NCI-H1436 (cell line): ENCODE results near the gene PLEKHM1.
"Not testable (repeated sequence)": the region's sequence is repeated elsewhere in the genome, so short reads cannot be mapped to it uniquely, and the experiment has no call there.

Experiments
- DNase-seq: peaks from one replicate; lab custom pipeline; 2025; lab: John Stamatoyannopoulos, UW

PLEKHM1 gene

GRCh38 chr17:45441526-45442310 is 48.8 kb downstream of the PLEKHM1 start:
- DNase-seq, result no peak

DNA sequence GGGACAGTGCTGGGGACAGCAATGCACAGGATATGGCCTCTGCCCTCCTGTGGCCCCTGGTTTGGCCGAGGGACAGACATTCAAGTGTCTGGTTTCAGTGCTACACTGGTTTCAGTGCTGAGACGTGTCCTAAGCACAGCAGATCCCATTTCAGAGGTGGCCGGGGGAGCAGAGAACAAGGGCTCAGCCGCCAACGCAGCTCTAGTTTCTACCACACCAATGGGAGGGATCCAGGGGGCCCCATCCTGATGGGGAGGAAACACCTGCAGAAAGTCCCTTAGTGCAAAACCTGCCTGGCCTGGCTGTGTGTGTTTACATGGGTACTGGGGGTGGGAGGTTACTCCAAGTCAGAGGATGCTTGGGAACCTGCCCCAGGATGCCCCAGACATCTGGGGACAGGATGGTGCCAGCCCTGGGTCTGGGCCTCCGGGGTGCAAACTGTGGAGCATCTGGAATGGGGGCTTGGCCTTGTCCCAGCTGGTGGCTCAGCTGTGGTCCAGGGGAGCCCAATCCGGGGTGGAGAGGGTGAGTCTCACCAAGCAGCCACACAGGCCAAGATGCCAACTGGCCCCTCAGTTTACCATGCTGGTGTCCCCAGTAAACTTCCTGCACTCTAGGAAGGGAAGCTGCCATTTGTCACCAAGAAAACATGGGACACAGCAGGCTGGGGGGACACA is 49.5 kb downstream of the PLEKHM1 start:
- not testable (repeated sequence) for DNase-seq

- peak; percentile 46 for DNase-seq
Observed at GRCh38 chr17:45440161-45440778, 50.3 kb downstream of the PLEKHM1 start.

DNA sequence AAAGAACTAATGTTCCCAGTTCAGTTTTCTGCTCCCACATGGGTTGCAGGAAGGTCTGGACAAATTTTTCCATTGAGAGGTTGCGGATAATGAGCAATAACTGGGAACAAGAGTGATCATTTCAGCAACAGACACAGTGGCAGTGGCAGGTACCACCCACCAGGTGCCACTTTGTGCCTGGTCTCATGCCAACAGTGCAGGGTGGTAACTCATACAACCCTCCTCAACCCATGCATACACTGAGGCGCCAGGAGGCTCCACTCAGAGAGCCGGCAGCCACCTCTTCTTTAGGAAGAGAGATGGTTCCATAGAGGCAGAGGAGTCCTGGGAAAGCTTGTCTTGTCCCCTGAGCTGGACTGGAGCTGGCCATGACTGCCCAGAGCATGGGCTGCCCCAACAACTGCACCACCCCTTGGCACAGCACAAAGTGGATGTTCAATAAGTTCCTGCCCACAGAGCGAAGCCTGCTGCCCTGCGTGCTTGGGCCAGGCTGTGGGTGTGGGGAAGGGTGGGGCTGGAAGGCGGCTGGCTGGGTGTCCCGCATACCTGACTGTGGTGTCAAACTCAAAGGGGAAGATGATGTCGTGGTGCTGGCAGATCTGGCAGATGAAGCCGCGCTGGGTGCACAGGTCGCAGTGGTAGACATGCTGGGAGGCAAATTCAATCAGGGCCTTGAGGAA is 51.5 kb downstream of the PLEKHM1 start:
- DNase-seq, result no peak

GRCh38 chr17:45437465-45438283 is 52.8 kb downstream of the PLEKHM1 start:
- no peak for DNase-seq

GRCh38 chr17:45436625-45437464 is 53.7 kb downstream of the PLEKHM1 start:
- DNase-seq, result no peak

DNA sequence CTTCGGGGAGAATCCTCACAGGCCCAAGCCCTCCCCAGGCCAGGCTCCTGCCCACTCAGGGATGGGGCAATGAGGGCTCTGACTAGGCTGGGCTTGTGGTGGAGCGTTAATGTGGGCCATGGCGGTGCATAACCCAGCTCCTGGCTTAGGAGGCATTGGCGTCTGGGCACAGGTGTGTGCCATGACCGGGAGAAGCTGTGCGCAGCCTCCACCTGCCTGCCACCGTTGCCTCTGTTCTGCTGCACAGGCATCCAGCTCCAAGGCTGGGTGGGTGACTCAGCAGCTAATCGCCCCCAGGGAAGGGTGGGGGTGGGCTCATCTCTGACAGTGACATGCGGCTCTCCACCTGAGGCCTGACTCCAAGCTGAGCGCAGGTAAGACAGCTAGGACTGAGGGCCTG is 54.4 kb downstream of the PLEKHM1 start:
- no peak for DNase-seq

DNA sequence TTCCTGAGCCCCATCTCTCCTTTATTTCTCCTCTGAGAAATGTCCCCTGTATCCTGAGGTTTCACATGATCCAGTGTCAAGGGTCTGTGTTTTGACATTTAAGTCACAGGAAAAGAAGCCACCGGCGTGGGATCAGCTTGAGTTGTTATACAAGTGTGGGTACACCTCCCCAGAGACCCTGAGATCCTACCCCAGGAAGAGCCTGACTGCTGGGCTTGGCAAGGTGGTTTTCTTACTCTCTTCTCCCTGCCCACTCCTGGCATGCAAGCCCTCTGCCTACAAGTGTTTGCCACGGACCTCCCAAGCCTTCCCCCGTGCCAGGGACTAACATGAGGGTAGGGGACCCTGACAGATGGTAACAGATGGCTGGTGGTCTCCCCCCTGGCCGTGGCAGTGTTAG is 55.0 kb downstream of the PLEKHM1 start:
- DNase-seq, result no peak

- DNase-seq, result no peak
Observed at GRCh38 chr17:45433159-45433535, 57.4 kb downstream of the PLEKHM1 start.

DNA sequence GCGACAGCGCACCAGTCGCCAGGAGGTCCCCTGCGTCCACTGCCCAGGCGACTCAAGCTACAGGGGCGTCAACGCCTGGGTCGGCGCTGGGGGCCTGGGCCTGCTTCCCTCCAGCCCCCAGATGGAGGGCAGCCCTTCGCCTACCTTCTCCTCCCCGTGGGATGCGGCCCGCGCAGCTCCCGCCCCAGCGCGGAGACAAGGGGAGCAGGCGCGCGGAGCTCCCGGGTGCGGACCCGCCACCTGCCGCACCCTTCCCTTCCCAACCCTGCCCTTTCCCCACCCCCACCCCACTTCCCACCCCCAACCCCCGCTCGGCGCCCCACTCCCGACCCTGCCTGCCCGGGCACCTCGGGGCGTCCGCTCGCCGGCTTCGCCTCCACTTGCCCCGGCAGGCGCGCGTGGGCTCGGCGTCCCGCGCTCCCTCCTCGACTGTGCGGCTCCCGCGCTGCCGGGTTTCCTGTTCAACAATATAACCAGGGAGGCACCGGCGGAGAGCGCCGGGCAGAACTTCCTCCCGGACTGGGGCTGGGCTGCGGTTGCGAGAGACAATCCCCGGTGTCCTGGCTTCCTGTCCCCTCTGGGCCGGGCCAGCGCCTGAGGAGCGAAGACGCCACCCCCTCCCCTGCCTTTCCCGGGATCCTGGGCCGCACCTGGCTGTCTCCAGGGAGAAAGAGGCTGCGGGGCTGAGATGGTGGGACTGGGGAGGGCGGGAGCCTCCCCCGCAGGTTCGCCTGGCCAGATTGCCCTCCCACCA is 57.9 kb downstream of the PLEKHM1 start, which contains the start of gene ARHGAP27:
Gene ARHGAP27 (minus strand): TSS at position 466 of the 754 bp plus-strand sequence. CDS start 2,591 bp downstream, outside the sequence.
- no peak for DNase-seq

GRCh38 chr17:45431531-45432404 is 58.8 kb downstream of the PLEKHM1 start:
- peak; percentile 84 for DNase-seq

- no peak for DNase-seq
Observed at GRCh38 chr17:45430738-45431530, 59.6 kb downstream of the PLEKHM1 start.

DNA sequence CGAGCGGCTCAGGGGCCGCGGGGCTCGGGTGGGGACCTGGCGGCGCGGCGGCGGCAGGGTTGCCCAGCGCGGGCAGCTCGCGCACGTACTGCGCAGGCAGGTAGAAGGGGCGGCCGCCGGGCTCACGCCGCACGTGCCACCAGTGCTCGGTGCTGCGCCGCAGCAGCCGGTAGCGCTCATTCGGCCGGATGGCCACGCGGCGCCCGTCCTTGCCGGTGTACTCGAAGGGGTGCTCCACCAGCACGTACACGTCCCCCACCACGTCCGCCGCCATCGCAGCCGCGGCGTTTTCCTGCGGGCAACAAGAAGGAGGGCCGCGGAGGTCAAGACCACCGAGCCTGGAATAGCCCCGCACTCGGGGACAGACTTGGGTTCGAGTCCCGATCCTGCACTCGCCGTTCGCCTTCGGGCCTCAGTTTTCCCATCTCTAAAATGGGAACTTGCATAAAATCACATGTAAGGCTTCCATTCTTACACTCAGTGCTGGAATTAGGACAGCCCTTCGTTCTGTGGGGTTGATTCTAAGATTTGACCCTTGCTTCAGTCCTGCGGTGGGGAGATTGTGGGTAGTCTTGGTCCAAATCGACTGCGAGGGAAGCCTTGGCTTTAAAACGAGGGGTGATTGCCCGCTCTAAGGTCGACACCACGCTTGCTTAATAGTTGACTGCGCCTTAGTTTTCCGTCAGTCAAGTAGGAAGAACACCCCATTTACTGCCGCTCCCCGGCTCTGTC is 60.3 kb downstream of the PLEKHM1 start:
- no peak for DNase-seq

DNA sequence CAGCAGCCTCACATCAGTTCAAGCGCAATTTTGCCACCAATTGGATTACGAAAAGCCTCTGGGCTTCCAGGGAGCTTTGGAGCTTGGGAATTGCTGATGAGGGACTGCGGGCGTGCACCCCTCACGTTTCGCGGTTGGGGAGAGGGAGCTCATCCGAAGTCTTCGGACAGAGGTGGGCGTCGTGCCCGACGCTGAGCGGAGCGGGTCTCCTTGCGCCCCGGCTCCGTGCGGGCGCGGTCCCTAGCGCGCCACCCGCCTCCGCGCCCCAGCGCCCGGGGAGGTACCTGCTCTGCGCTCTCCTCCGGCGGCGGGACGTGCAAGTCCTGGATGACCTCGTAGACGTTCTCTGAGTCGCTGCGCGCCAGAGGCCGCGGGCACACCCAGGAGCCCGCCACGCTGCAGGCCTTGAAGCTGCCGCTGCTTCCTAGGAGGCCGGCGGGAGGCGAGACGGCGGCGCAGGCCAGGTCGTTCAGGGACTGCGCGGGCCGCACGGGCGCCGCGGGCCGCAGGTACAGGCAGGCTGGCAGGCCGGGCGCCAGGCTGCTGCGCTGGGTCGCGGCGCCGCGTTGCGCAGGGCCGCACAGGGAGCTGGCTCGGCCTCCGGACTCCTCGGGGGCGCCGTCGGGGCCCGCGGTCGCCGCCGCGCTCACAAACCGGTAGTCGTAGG is 61.0 kb downstream of the PLEKHM1 start:
- DNase-seq, result no peak

DNA sequence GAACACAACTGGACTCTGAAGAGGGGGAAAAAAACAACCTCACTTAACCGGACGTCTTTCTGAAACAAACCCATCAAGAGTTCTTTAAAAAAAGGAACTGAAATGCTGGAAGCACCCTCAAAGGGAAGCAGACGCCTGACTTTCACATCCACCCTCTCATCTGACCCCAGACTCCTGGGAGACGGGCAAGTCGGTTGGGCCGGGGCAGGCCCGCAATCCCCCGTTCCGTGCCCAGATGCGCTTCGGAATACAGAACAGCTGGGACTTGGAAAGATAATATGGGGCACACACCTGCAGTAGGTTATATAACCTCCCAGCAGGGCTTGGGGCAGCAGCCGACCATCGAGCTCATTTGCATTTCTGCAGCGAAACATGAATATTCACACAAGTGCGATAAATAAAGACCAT is 61.6 kb downstream of the PLEKHM1 start:
- DNase-seq, result no peak

DNA sequence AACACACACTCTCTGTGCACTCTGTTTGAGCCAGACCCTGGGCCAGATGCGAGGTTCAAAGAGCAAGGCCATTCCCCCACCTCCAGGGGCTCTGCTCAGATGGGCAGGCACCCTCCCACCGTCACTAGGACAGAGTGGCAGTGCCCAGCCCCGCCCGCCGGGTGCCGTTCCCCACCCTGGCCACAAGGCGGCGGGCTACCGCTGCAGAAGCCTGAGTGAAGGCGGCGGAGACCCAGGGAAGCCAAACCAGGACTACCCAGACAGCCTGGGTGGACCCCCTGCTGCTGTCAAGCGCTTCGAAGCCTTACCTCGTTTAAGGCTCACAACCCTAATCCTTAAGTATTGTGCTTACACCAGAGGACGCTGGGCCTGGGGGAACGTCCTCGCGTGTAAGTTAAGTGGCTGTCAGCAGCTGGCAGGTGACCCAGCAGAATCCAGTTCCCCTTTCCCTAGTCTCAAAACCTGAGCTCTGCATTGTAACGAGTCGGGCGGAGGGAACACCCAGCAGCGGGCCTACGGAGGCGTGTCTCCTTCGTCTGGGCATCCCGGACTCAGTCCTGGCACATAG is 62.4 kb downstream of the PLEKHM1 start:
- DNase-seq, result peak; percentile 82
